Measurements from ENCODE around the gene SESTD1. TPM values are rescaled to one million over a fixed set of nuclear protein-coding genes. Genes with fewer than 3 reads are reported as not detected.

Gene SESTD1
- total RNA-seq, 1 experiment from 2014 or later, result 26.6 TPM

- TF ChIP-seq EZH2phosphoT487 (IDR thresholded peaks at IDR 0.05; ENCODE audit: borderline replicate concordance) (no peak), REST (IDR thresholded peaks at IDR 0.05; ENCODE audit: low read depth) (no peak), EGR1 (IDR thresholded peaks at IDR 0.05; ENCODE audit: low read depth) (no peak), ZNF274 (IDR thresholded peaks at IDR 0.05; ENCODE audit: low read depth, low read length) (no peak), CTCF (IDR thresholded peaks at IDR 0.05 in 2 of 3, conservative IDR thresholded peaks at IDR 0.05 in 1 of 3; ENCODE audit: borderline replicate concordance in 1 of 3, insufficient read depth in 1 of 3, low read depth in 2 of 3, low read length in 2 of 3) (no peak), ATF3 (IDR thresholded peaks at IDR 0.05) (no peak), ZFX (IDR thresholded peaks at IDR 0.05) (no peak), ZBTB33 (IDR thresholded peaks at IDR 0.05; ENCODE audit: extremely low read depth, insufficient replicate concordance, low read length) (no peak), RAD21 (IDR thresholded peaks at IDR 0.05; ENCODE audit: low read depth) (no peak), CEBPB (IDR thresholded peaks at IDR 0.05; ENCODE audit: low read depth) (no peak), EZH2 (IDR thresholded peaks at IDR 0.05) (no peak), TCF7L2 (IDR thresholded peaks at IDR 0.05; ENCODE audit: borderline replicate concordance, extremely low read depth, insufficient read depth, insufficient read length) (no peak), ELF1 (IDR thresholded peaks at IDR 0.05; ENCODE audit: borderline replicate concordance, low read depth) (no peak), POLR2AphosphoS5 (IDR thresholded peaks at IDR 0.05; ENCODE audit: low read depth, low read length) (no peak), CBX3 (IDR thresholded peaks at IDR 0.05; ENCODE audit: low read depth) (no peak), YY1 (IDR thresholded peaks at IDR 0.05; ENCODE audit: extremely low read depth, insufficient replicate concordance, low read depth, low read length) (no peak), SRF (IDR thresholded peaks at IDR 0.05; ENCODE audit: low read depth) (no peak)
- DNase-seq (ENCODE audit: low read depth, low spot score) (no peak), ATAC-seq (no peak)
- intact Hi-C loops (cut with micrococcal nuclease), result no loop called here
- Histone ChIP-seq H3K27me3 (ENCODE audit: insufficient read depth, low read length) (no peaks in the 10 kb centered on the region), H3K4me2 (ENCODE audit: low read length) (no peak overlapping the region), H3K4me1 (ENCODE audit: control insufficient read depth in 1 of 2, insufficient read depth in 2 of 2, low read length in 2 of 2) (peaks cover 2 to 4% of the 10 kb centered on the region in 2 experiments; a peak in 3 of 4 replicates), H3K36me3 (ENCODE audit: control insufficient read depth in 1 of 2, insufficient read depth in 2 of 2, low read length in 2 of 2) (no peaks in the 10 kb centered on the region), H2AFZ (ENCODE audit: low read depth, low read length, poor library complexity, severe bottlenecking) (no peak overlapping the region), H3K79me2 (ENCODE audit: insufficient read depth, low read length) (no peaks in the 10 kb centered on the region), H3K4me3 (replicated peaks in 1 of 2; ENCODE audit: low read depth in 1 of 2, low read length in 2 of 2) (no peak overlapping the region), H3K9me2 (ENCODE audit: insufficient read depth) (no peaks in the 10 kb centered on the region), H3K27ac (ENCODE audit: low read depth, low read length) (no peak overlapping the region), H3K9ac (ENCODE audit: low read length) (no peak overlapping the region), H3K9me3 (ENCODE audit: control insufficient read depth in 1 of 2, insufficient read depth in 1 of 2, low read depth in 1 of 2, low read length in 2 of 2) (no peaks in the 10 kb centered on the region), H4K20me1 (ENCODE audit: insufficient read depth) (no peaks in the 10 kb centered on the region)
- CTCF ChIA-PET, result no interaction called here
- POLR2A ChIA-PET, result no interaction called here
- BruUV-seq (replicated peaks), result no TSS peak
- RAD21 ChIA-PET (ENCODE audit: low non-redundant PET in 1 of 2, low total read pairs in 2 of 2, uncharacterized antibody in 2 of 2, unreplicated experiment in 2 of 2), result no interaction called here
Measured at GRCh38 chr2:179273461-179273962, 8.9 kb upstream of the SESTD1 start.

Data from HCT116 (cell line).